Gastrocnemius medialis (tissue), 4 donors: ENCODE measurements around the gene BICD2. TPM values are rescaled to one million over a fixed set of nuclear protein-coding genes. Genes with fewer than 3 reads are reported as not detected.

Source experiments
- ATAC-seq, 2 donors: fragments of 150-250 bp; one replicate each; pipeline ENCODE4 v1.9.1; 2016
- DNase-seq, 2 donors: peaks; one replicate each; pipeline ENCODE4 v3.0.0-alpha.2; 2019
- H3K27ac ChIP-seq, 4 donors: fragments of 200-600 bp; sonication (generic); 1 replicate in 1 of 4; 2 replicates in 3 of 4; pipeline ENCODE4 v1.5.1; 2016 to 2018; ENCODE audit warnings: mild to moderate bottlenecking in 2 of 4, moderate library complexity in 1 of 4
- H3K27me3 ChIP-seq, 3 donors: fragments of 200-600 bp; sonication (generic) in 2 of 3; 1 replicate in 1 of 3; 2 replicates in 2 of 3; pipeline versions ENCODE4 v1.5.1 to v1.6.0; 2016 to 2019; ENCODE audit warnings: mild to moderate bottlenecking in 1 of 3, moderate library complexity in 1 of 3
- H3K36me3 ChIP-seq, 2 donors: fragments of 200-600 bp; sonication (generic) in 1 of 2; one replicate each; pipeline ENCODE4 v1.5.1; 2017 to 2018
- H3K4me1 ChIP-seq, 2 donors: fragments of 200-600 bp; sonication (generic) in 1 of 2; one replicate each; pipeline ENCODE4 v1.5.1; 2016 to 2017; ENCODE audit warnings: mild to moderate bottlenecking in 2 of 2
- H3K4me3 ChIP-seq, 4 donors: fragments of 200-600 bp; sonication (generic) in 3 of 4; 1 replicate in 1 of 4; 2 replicates in 3 of 4; pipeline ENCODE4 v1.5.1; 2016 to 2019; ENCODE audit warnings: mild to moderate bottlenecking in 2 of 4
- H3K9me3 ChIP-seq, 3 donors: fragments of 200-600 bp; sonication (generic) in 2 of 3; 1 replicate in 1 of 3; 2 replicates in 2 of 3; pipeline ENCODE4 v1.5.1; 2016 to 2019
- POLR2A ChIP-seq, 2 donors: fragments of 450-650 bp; IDR thresholded peaks; one replicate each; pipeline ENCODE4 v1.6.1; 2017; ENCODE audit warnings: antibody characterized with exemption in 2 of 2, mild to moderate bottlenecking in 2 of 2, moderate library complexity in 2 of 2
- in situ Hi-C, 4 donors: fragments of 200-750 bp; cut with MboI; loops; one replicate each; pipeline versions ENCODE4 v1.15.0 to v1.8.0; 2017; ENCODE audit warnings: low sequenced_read_pairs in 4 of 4
- intact Hi-C: fragments of 100-400 bp; cut with DNase I; formaldehyde crosslinking; loops from one replicate; pipeline ENCODE4 v1.15.1; 2023; ENCODE audit warnings: low total_unique reads
- total RNA-seq, 4 donors: library from RNA; depleted of rRNA; stranded (reverse); fragments of >200 nt; gene quantifications; one replicate each; pipeline versions ENCODE4 v1.1.0 to v1.2.3, GENCODE V29; 2016
- TF ChIP-seq, protein P1 (sequence below), 5 experiments: fragments of 450-650 bp in 3 of 5; fragments of 200-600 bp in 2 of 5; sonication (generic) in 2 of 5; IDR thresholded peaks in 4 of 5; conservative IDR thresholded peaks in 1 of 5; 1 replicate in 4 of 5; 2 replicates in 1 of 5; pipeline ENCODE4 v1.5.1; 2016 to 2019; ENCODE audit warnings: antibody characterized with exemption in 5 of 5, mild to moderate bottlenecking in 3 of 5, moderate library complexity in 3 of 5

Gene BICD2
- total RNA-seq, 4 donors from 2014 or later: 21.5 to 54.6 (median 38.7) TPM

DNA sequence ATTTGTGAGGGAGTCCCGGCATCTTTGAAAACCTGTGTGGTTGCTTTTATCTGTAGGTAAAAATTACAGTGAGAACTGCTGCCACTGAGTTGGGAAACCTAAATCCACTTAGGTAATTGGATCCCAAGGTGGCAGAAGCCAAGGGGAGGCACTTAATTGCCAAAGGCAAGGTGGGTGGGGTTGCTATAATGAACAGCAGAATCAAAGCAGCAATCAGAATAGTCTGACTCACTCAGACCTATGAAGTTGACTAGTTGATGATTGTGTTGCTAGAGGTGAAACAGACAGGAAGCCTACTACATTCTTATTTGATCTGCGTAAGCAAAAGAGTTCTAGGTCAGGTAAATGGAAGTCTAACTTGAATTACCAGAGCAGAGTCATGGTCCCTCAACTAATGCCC, 17.3 kb upstream of the BICD2 start:
- no peaks in the 10 kb centered on the region for H3K9me3 ChIP-seq
- H3K4me3 ChIP-seq: no peak overlapping the region
- intact Hi-C loops (no loop called here), in situ Hi-C loops (loop anchor here in 2 of 4 donors (25.0 kb wide), 2 partner anchors 445 to 645 kb away; partner anchors contain the start of genes CENPP (in 1 of the 2) and NOL8 (in 1 of the 2))
- H3K27ac ChIP-seq: no peak overlapping the region
- DNase-seq (no peak), ATAC-seq (no peak)
- TF ChIP-seq POLR2A (IDR thresholded peaks at IDR 0.05): no peak
- no peaks in the 10 kb centered on the region for H3K4me1 ChIP-seq
- no peaks in the 10 kb centered on the region for H3K36me3 ChIP-seq
- H3K27me3 ChIP-seq: no peaks in the 10 kb centered on the region

DNA sequence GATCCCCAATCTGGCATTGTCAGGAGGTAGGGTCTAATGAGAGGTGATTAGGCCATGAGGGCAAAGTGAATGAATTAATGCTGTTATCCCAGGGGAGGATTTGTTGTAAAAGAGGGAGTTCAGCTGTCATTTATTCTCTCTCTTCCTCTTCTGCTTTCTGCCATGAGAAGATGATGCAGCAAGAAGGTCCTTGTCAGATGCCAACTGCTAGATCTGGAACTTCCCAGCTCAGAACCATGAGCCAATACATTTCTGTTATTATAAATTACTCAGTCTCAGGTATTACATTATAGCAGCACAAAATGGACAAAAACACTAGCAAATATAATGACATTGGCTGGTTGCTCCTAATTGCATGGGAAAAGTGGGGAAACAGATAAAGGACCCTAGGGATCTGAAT, 15.6 kb upstream of the BICD2 start:
- Histone ChIP-seq H3K36me3 (no peaks in the 10 kb centered on the region), H3K4me1 (no peaks in the 10 kb centered on the region), H3K4me3 (no peak overlapping the region), H3K9me3 (no peaks in the 10 kb centered on the region), H3K27me3 (no peaks in the 10 kb centered on the region), H3K27ac (no peak overlapping the region)
- intact Hi-C loops: no loop called here
- no peak for TF ChIP-seq POLR2A (IDR thresholded peaks at IDR 0.05)
- TF ChIP-seq, protein P1, sequence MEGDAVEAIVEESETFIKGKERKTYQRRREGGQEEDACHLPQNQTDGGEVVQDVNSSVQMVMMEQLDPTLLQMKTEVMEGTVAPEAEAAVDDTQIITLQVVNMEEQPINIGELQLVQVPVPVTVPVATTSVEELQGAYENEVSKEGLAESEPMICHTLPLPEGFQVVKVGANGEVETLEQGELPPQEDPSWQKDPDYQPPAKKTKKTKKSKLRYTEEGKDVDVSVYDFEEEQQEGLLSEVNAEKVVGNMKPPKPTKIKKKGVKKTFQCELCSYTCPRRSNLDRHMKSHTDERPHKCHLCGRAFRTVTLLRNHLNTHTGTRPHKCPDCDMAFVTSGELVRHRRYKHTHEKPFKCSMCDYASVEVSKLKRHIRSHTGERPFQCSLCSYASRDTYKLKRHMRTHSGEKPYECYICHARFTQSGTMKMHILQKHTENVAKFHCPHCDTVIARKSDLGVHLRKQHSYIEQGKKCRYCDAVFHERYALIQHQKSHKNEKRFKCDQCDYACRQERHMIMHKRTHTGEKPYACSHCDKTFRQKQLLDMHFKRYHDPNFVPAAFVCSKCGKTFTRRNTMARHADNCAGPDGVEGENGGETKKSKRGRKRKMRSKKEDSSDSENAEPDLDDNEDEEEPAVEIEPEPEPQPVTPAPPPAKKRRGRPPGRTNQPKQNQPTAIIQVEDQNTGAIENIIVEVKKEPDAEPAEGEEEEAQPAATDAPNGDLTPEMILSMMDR (IDR thresholded peaks at IDR 0.05 in 4 of 5, conservative IDR thresholded peaks at IDR 0.05 in 1 of 5): no peak
- no peak for ATAC-seq
- DNase-seq: no peak
- in situ Hi-C loops: loop anchor here in 2 of 4 donors (25.0 kb wide), 2 partner anchors 443 to 643 kb away; partner anchors contain the start of genes CENPP (in 1 of the 2) and NOL8 (in 1 of the 2)

DNA sequence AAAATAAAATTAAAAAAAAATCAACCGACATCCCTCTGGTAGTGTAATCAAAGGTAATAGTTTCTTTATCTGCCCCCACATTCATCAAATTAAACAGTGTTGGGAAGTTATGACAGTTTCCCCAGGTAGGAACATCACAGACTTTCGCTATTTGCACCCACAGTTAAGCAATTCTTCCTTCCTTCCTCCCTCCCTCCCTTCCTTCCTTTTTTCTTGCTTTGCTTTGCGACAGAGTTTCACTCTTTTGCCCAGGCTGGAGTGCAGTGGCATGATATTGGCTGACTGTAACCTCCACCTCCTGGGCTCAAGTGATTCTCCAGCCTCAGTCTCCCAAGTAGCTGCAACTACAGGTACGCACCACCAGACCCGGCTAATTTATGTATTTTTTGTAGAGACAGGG, 10.8 kb upstream of the BICD2 start:
- no peak for TF ChIP-seq POLR2A (IDR thresholded peaks at IDR 0.05)
- TF ChIP-seq, protein P1 (IDR thresholded peaks at IDR 0.05 in 4 of 5, conservative IDR thresholded peaks at IDR 0.05 in 1 of 5): no peak
- no peak for ATAC-seq

DNA sequence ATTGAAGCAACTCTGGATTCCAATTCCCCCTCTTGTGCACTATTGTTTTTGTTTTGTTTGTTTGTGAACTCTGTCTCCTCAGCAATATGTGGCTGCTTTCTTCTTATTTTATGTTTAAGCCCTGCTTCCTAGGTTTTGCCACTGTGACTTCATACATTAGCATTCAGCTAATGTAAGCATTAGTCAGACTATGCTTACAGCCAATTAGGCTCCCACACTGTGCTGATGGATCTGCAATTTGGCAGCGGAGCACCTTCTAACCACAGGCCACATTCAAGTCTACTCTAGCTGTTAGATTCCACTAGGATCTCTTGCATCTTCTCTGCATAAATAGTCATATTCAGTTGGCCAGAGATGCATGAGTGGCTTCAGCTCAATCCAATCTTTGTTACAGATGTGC, 9.6 kb upstream of the BICD2 start:
- TF ChIP-seq POLR2A (IDR thresholded peaks at IDR 0.05): no peak
- TF ChIP-seq, protein P1 (IDR thresholded peaks at IDR 0.05 in 4 of 5, conservative IDR thresholded peaks at IDR 0.05 in 1 of 5): no peak
- peaks cover 0 to 9% of the 10 kb centered on the region in 2 donors for H3K4me1 ChIP-seq
- H3K36me3 ChIP-seq: no peaks in the 10 kb centered on the region
- no peak for DNase-seq
- no peaks in the 10 kb centered on the region for H3K27me3 ChIP-seq
- no peak overlapping the region for H3K4me3 ChIP-seq
- intact Hi-C loops: no loop called here
- no peaks in the 10 kb centered on the region for H3K9me3 ChIP-seq
- no peak overlapping the region for H3K27ac ChIP-seq
- in situ Hi-C loops: loop anchor here in 1 of 4 donors (25.0 kb wide), 1 partner anchor 462 kb away; no protein-coding TSS in a partner anchor
- ATAC-seq: no peak

More for the DNA sequence above, 10.8 kb upstream of the BICD2 start:
- no peak overlapping the region for H3K27ac ChIP-seq
- in situ Hi-C loops: loop anchor here in 2 of 4 donors (25.0 kb wide), 2 partner anchors 438 to 638 kb away; partner anchors contain the start of genes CENPP (in 1 of the 2) and NOL8 (in 1 of the 2)
- no peaks in the 10 kb centered on the region for H3K4me1 ChIP-seq
- no peaks in the 10 kb centered on the region for H3K9me3 ChIP-seq
- no peaks in the 10 kb centered on the region for H3K36me3 ChIP-seq
- DNase-seq: no peak
- intact Hi-C loops: no loop called here
- no peak overlapping the region for H3K4me3 ChIP-seq
- H3K27me3 ChIP-seq: no peaks in the 10 kb centered on the region

DNA sequence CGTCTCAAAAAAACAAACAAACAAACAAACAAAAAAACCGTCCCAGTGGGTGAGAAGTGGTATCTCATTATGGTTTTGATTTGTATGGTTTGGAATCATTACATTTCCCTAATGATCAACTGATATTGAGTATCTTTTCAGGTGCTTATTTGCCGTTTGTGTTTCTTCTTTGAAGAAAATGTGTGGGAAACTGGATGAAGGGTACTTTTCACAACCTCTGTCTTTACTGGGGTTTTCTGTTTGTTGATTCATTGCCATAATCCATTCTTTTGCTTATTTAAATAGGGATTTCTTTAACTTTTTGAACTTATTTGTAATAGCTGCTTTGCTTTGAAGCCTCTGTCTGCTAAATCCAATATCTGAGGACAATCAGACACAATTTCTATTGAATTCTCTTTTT, 9.2 kb upstream of the BICD2 start:
- no peak overlapping the region for H3K4me3 ChIP-seq
- TF ChIP-seq, protein P1 (IDR thresholded peaks at IDR 0.05 in 4 of 5, conservative IDR thresholded peaks at IDR 0.05 in 1 of 5): no peak
- H3K36me3 ChIP-seq: no peaks in the 10 kb centered on the region
- H3K27ac ChIP-seq: no peak overlapping the region
- no peak for DNase-seq
- H3K4me1 ChIP-seq: peaks cover 0 to 9% of the 10 kb centered on the region in 2 donors
- no peak for ATAC-seq
- H3K27me3 ChIP-seq: no peaks in the 10 kb centered on the region
- H3K9me3 ChIP-seq: no peaks in the 10 kb centered on the region
- in situ Hi-C loops (loop anchor here in 1 of 4 donors (25.0 kb wide), 1 partner anchor 462 kb away; no protein-coding TSS in a partner anchor), intact Hi-C loops (no loop called here)
